HG03159 (cell line): ENCODE results near the gene WDR93.
"Not testable (repeated sequence)": the region's sequence is repeated elsewhere in the genome, so short reads cannot be mapped to it uniquely, and the experiment has no call there.

Source experiments
- ATAC-seq: cut with Tn5 transposase; IDR thresholded peaks from one replicate; pipeline ENCODE4 v1.9.1; 2021; ENCODE audit warnings: mild to moderate bottlenecking, moderate library complexity; ENCODE audit not compliant: unreplicated experiment

WDR93 gene

GRCh38 chr15:89784686-89784960, 94.0 kb downstream of the WDR93 start:
- ATAC-seq = no peak

DNA sequence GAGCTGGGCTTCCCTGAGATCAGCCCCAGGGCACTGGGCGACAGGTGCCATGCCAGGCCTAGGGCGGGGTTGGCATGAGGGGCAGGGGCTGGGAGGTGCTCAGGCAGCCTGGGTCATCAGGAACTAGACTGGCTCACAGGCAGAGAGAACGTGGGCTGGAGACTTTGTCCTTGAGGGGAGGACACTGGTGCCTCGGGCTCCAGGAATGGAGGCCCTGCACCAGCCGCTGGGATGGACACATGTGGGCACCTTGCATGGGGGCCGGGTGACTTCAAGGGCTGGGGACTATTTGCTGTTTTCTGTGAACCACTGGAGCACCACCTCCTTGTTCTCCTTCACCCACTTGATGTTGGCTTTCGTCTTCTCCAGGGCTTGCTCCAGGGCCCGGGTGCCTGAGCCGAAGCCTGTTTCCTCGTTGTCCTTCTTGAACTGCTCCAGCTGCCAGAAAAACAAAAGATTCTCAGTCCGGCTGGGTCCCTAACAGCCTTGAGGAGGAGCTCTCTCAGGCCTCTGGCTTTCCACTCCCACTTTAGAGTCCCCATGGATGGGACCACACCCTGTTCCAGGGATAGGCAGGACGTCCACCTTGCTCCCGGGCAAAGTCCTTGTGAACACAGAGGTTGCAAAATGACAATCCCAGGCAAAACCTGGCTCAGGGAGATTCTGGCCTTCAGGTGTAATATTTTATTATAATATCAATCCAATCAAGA, 94.6 kb downstream of the WDR93 start:
- ATAC-seq = no peak

- no peak for ATAC-seq
Observed at GRCh38 chr15:89785774-89786140, 95.1 kb downstream of the WDR93 start.

DNA sequence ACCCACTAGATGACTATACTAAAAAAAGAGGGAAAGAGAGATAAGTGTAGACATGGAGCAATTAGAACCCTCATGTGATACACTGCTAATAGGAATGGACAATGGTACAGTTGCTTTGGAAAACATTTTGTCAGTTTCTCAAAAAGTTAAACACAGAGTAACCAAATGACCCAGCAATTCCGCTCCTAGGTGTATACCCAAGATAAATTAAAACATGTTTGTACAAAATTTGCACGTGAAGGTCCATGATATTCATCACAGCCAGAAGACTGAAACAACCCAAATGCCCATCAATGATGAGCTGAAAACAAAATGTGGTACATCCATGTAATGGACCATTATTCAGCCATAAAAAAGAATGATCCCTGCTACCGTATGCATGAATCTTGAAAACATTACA, 97.3 kb downstream of the WDR93 start:
- no peak for ATAC-seq

- ATAC-seq = not testable (repeated sequence)
Observed at GRCh38 chr15:89788585-89788984, 98.0 kb downstream of the WDR93 start.

GRCh38 chr15:89790206-89790605, 99.6 kb downstream of the WDR93 start:
- no peak for ATAC-seq

GRCh38 chr15:89790661-89791060, 100.0 kb downstream of the WDR93 start:
- ATAC-seq = no peak

DNA sequence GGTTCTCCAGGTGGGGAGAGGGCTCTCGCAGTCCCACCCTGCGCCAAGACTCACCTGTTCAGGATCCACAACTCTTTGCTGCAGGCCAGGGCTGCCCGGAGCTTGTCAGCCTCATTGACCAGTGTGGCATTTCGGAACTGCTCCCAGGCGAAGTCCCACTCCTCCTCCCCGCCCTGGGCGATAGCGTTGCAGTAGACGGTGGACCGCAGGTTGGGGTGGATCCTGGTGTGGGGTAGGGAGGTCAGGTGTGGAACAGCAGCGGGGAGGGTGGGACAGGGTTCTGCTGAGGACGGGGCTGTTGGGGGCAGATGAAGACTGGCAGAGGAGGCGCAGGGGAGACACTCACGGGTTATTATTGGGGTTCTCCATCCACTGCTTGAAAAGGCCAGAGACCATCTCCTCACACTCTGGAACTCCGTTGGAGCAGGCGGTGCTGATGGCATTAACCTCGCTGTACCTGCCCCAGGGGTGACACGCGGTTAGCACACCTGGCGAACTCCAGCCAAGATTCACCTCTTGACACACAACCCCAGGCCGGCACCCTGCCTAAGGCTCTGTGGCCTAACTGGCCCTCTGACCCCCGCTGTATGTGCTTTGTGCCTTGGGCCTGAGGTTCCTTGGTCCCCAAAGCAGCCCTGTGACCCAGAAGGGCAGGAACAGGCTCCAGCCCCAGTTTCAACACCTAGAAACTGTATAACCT, 101.6 kb downstream of the WDR93 start:
- ATAC-seq = no peak
